ENCODE data around the gene CDH23.

- TF ChIP-seq CTCF (IDR thresholded peaks at IDR 0.05; ENCODE audit: low read depth, low read length, poor library complexity, severe bottlenecking): no peak
- TF ChIP-seq EZH2phosphoT487 (IDR thresholded peaks at IDR 0.05; ENCODE audit: borderline replicate concordance, low read length): no peak
Observed at GRCh38 chr10:71413581-71413980, 16.9 kb downstream of the CDH23 start.
